Chondrocyte (in vitro differentiated cells): ENCODE results near the gene ENO2. TPM values are rescaled to one million over a fixed set of nuclear protein-coding genes. Genes with fewer than 3 reads are reported as not detected.

Experiments
- DNase-seq: peaks from one replicate; pipeline ENCODE4 v3.0.0; 2021; ENCODE audit warnings: mixed read lengths, low spot score
- H3K27ac Mint-ChIP-seq: one replicate; pipeline ENCODE4 v1.8.0; 2021; ENCODE audit warnings: mild to moderate bottlenecking, moderate library complexity, mixed read lengths; ENCODE audit not compliant: unreplicated experiment
- H3K27me3 Mint-ChIP-seq: 2 replicates; pipeline ENCODE4 v1.8.0; 2021; ENCODE audit warnings: low read depth, mixed read lengths
- H3K36me3 Mint-ChIP-seq: 2 replicates; pipeline ENCODE4 v1.8.0; 2021; ENCODE audit warnings: low read depth, mixed read lengths
- H3K4me1 Mint-ChIP-seq: 2 replicates; pipeline ENCODE4 v1.8.0; 2021; ENCODE audit warnings: low read depth, mild to moderate bottlenecking, mixed read lengths
- H3K4me3 Mint-ChIP-seq: one replicate; pipeline ENCODE4 v1.8.0; 2021; ENCODE audit warnings: mild to moderate bottlenecking, moderate library complexity, mixed read lengths; ENCODE audit not compliant: unreplicated experiment
- H3K9me3 Mint-ChIP-seq: 2 replicates; pipeline ENCODE4 v1.8.0; 2021; ENCODE audit warnings: low read depth, mixed read lengths
- total RNA-seq: library from RNA; stranded (reverse); gene quantifications from 3 replicates; pipeline ENCODE4 v1.2.1, GENCODE V29; 2021
- TF ChIP-seq, protein P1 (sequence below): fragments of 200-600 bp; sonication (generic); IDR thresholded peaks from 2 replicates; pipeline ENCODE4 v1.5.0; 2021; ENCODE audit warnings: antibody characterized with exemption, mild to moderate bottlenecking, moderate library complexity

ENO2 gene
- total RNA-seq, 1 donor from 2014 or later: 58.6 TPM

- Mint-ChIP-seq H3K9me3 (no peaks in the 10 kb centered on the region), H3K27ac (no peak overlapping the region), H3K4me3 (no peak overlapping the region), H3K27me3 (no peaks in the 10 kb centered on the region), H3K36me3 (peaks cover 4% of the 10 kb centered on the region), H3K4me1 (peaks cover 15% of the 10 kb centered on the region)
- no peak for DNase-seq
- TF ChIP-seq, protein P1, sequence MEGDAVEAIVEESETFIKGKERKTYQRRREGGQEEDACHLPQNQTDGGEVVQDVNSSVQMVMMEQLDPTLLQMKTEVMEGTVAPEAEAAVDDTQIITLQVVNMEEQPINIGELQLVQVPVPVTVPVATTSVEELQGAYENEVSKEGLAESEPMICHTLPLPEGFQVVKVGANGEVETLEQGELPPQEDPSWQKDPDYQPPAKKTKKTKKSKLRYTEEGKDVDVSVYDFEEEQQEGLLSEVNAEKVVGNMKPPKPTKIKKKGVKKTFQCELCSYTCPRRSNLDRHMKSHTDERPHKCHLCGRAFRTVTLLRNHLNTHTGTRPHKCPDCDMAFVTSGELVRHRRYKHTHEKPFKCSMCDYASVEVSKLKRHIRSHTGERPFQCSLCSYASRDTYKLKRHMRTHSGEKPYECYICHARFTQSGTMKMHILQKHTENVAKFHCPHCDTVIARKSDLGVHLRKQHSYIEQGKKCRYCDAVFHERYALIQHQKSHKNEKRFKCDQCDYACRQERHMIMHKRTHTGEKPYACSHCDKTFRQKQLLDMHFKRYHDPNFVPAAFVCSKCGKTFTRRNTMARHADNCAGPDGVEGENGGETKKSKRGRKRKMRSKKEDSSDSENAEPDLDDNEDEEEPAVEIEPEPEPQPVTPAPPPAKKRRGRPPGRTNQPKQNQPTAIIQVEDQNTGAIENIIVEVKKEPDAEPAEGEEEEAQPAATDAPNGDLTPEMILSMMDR: peak; percentile 39
Observed at GRCh38 chr12:6960593-6961277, 46.4 kb downstream of the ENO2 start.

GRCh38 chr12:6961278-6961694, 46.9 kb downstream of the ENO2 start:
- Mint-ChIP-seq H3K4me3 (no peak overlapping the region), H3K27me3 (no peaks in the 10 kb centered on the region), H3K27ac (no peak overlapping the region), H3K4me1 (peaks cover 15% of the 10 kb centered on the region), H3K9me3 (no peaks in the 10 kb centered on the region), H3K36me3 (peaks cover 4% of the 10 kb centered on the region)
- no peak for DNase-seq
- TF ChIP-seq, protein P1: no peak

DNA sequence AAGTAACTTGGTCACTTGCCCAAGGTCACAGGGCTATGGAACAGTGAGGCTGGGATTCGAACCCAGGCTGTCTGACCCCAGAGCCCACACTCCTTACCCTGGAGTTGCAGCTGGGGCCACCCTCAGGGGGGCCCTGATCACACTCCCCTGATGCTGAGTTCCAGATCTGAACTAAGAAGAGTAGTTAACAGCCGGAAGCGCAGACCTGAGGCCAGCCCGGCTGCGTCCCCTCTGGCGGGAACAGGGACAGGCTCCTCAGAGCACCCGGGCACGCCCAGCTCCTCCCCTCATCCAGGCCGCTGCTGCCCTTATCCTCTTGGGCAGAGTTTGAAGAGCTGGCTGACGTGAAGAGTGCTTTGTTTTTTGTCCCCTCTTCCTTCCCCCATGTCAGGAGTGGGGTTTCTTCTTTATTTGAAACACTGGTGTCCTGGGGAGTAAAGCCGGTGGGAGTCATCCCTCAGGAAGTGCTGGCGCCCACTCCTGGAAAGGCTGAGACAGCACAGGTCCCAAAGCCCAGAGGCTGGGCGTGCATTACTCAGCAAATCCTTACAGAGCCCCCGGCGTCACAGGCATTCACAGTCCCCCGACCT, 47.4 kb downstream of the ENO2 start:
- Mint-ChIP-seq H3K36me3 (peaks cover 5% of the 10 kb centered on the region), H3K4me3 (peak overlapping the region; percentile 50), H3K27ac (peak overlapping the region; percentile 93), H3K9me3 (no peaks in the 10 kb centered on the region), H3K4me1 (peaks cover 15% of the 10 kb centered on the region), H3K27me3 (no peaks in the 10 kb centered on the region)
- no peak for DNase-seq
- TF ChIP-seq, protein P1: peak; percentile 80

DNA sequence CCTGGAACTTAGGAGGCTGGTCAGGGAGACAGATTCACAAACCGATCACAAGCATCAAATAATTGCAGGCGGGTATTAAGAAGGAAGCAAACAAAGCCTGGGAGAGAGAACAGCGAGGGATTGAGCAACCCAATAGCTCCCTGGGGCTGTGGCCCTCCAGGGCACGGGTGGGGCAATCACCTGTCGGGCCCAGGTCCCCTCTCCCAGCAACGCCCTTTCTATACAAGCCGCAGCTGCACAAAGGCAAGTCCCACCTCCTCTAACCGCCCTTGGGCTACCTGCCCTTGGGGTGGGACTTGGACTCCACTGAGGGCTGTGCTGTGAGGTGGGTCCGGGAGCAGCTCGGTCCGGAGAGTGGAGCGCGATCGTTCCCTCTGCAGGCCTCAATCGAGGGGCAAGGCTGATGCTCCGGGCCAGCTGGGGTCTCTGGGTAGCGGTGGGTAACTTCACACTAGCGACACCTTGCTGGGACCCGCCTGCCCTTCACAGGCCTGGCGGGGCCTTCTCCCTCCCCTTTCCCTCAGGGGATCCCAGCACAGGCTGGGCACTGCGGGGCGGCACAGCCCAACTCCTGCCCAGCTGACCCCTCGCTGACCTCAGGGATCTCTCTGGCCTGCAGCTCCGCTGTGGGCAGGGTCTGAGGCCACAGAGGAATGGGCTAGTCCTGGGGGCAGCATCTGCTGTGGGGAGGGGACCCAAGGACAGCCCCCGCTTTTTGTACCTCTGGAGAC, 48.1 kb downstream of the ENO2 start:
- no peaks in the 10 kb centered on the region for H3K9me3 Mint-ChIP-seq
- no peaks in the 10 kb centered on the region for H3K27me3 Mint-ChIP-seq
- no peak for DNase-seq
- H3K4me3 Mint-ChIP-seq: peak overlapping the region; percentile 50
- peaks cover 15% of the 10 kb centered on the region for H3K4me1 Mint-ChIP-seq
- H3K27ac Mint-ChIP-seq: peak overlapping the region; percentile 93
- TF ChIP-seq, protein P1: peak; percentile 6
- peaks cover 8% of the 10 kb centered on the region for H3K36me3 Mint-ChIP-seq

DNA sequence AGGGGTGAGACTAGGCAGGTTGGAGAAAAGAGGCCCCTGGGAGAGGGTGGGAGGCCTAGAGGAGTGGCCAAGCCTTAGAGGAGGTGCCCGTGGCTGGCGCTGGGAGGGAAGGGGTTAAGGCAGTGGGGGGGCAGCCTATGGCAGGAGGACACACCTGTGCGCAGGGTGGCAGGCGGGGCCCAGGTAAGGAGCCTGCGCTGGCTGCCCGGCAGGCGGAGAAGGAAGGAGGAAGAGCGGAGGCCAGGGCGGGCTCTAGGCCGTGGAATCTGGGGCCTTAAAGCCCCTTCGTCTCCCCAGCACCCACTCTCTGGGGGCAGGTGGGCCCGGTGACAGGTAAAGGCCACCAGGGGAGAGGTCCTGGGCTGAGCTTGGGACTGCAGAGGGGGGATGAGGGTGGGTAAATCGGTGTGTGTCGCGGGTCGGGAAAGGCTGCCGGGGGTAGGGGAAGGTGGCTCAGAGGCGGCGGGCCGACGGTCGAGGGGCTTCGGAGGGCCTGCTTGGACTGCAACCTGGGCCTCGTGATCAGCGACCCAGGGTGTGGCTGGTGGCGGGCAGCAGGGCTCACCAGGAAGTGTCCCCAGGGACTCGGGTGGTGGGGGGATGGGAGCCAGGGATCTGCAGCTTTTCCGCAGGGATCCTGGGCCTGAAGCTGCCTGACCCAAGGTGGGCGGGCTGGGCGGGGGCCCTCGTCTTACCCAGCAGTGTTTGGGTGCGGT, 48.8 kb downstream of the ENO2 start:
- no peak for DNase-seq
- peaks cover 8% of the 10 kb centered on the region for H3K36me3 Mint-ChIP-seq
- H3K9me3 Mint-ChIP-seq: no peaks in the 10 kb centered on the region
- no peaks in the 10 kb centered on the region for H3K27me3 Mint-ChIP-seq
- H3K4me1 Mint-ChIP-seq: peaks cover 15% of the 10 kb centered on the region
- no peak overlapping the region for H3K4me3 Mint-ChIP-seq
- H3K27ac Mint-ChIP-seq: no peak overlapping the region
- TF ChIP-seq, protein P1: no peak
